GM21528 (cell line): Measurements from ENCODE around the gene FSTL3.

ENCODE experiments used
- ATAC-seq: cut with Tn5 transposase; IDR thresholded peaks from one replicate; pipeline ENCODE4 v1.9.1; 2021; ENCODE audit warnings: mild to moderate bottlenecking, moderate library complexity; ENCODE audit not compliant: unreplicated experiment, low FRiP score

FSTL3 gene

DNA sequence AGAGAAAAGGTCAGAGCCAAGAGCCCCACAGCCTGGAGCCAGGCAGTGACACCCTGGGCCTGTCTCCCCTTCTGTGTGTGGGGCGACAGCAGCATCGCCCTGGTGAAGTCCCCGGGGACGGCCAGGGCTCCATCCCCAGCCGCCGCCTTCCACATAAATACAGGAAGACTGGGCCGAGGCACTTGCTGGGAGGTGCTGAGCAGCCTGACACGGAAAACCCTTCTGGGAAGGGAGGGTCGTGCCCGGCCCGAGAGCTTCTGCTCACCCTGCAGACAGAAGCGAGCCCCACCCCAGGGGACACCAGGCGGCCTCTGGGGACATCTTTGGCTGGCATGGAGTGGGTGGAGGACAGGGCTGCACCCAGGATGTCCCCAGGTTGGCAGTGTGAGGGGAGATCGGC lies 31.4 kb upstream of the FSTL3 start:
- no peak for ATAC-seq

- no peak for ATAC-seq
Measured at GRCh38 chr19:645912-646778, 30.0 kb upstream of the FSTL3 start.

DNA sequence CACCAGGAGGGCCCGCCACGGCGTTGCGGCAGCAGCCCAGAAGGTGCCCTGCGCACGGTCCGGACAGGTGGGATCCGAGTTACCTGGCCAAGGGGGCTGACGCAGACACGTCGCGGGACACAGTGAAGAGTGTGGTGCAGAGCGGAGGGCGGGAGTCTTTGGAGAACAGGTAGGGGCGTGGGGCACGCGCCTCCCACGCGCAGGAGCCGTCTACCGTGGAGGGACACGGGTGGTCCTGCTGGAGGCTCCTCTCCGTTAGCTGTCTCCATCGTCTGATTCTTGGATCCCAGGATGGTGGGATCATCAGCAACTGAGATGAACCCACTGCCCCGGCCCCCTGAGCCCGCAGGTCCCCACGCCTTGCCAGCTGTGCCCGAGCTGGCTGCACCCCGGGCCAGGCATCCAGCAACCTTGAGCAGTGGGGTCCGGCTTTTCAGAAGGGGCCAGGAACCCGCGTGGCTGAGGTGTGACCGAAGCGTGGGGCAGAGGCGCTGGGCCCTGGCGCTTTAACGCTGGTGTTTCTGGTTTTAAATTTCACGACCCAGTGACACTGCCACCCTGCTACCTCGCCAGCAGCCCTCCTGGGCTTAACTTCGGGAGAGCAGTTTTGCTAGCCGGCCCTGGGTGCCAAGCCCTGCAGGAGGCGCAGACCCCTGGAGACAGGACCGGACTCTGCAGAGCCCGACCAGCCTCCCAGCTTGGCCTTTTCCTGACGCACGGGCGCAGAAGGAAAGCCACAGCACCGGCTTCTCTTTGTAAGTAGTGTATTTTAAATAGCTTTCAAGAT lies 29.2 kb upstream of the FSTL3 start:
- ATAC-seq, result no peak

- no peak for ATAC-seq
Measured at GRCh38 chr19:647566-648284, 28.5 kb upstream of the FSTL3 start.

DNA sequence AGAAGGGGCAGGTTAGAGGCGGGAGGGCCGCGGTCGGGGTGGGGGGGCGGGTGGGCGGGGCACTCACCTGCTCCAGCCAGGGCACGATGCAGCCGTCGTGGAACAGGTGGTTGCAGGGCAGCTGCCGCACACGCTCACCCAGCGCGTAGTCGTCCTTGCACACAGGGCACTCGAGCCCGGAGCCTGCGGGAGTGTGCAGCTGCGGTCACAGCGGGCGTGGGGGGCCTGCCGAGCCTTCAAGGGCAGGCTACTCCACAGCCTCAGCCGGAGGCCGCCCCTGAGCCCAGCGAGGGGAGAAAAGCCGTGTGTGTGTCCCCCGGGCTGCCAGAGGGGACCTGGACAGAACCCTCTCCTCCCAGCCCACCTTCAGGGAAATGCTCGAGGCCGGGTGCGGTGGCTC lies 27.9 kb upstream of the FSTL3 start:
- ATAC-seq, result no peak

- ATAC-seq, result no peak
Measured at GRCh38 chr19:648904-649801, 27.0 kb upstream of the FSTL3 start.

DNA sequence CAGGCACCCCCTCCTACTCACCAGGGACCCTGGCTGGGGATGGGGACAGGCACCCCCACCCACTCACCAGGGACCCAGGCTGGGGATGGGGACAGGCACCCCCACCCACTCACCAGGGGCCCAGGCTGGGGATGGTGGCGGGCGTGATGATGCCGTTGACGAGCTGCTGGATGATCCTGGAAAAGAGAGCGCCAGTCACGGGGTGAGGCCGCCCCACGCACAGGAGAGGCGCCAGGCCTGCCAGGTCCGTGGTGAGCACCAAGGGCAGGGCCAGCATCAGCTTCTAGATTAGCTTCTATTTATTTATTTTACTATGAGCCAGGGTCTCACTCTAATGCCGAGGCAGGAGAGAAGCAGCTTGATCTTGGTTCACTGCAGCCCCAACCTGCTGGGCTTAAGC lies 26.1 kb upstream of the FSTL3 start:
- ATAC-seq, result no peak

GRCh38 chr19:651114-651818 lies 24.9 kb upstream of the FSTL3 start:
- no peak for ATAC-seq

DNA sequence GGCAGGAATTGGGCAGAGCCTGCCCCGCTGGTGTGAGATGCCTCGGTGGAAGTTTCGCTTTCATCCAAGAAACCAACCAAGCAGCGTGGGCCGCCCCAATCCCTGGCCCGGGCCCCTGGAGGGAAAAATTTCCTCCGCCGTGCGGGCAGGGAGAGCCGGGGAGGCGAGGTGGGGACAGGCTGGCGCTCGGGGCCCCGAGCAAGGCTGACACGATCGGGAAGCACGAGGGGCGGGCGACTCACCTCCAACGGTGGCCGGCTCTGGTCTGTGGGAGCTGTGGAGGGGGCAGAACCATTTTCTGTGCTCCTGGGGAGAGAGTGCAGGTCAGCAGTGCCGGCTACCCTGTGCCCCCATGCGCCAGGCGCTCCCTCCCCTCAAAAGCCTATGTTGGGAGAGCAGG lies 24.2 kb upstream of the FSTL3 start:
- no peak for ATAC-seq

GRCh38 chr19:652467-653389 lies 23.5 kb upstream of the FSTL3 start:
- ATAC-seq, result no peak

GRCh38 chr19:653425-653824 lies 22.8 kb upstream of the FSTL3 start:
- ATAC-seq, result no peak

DNA sequence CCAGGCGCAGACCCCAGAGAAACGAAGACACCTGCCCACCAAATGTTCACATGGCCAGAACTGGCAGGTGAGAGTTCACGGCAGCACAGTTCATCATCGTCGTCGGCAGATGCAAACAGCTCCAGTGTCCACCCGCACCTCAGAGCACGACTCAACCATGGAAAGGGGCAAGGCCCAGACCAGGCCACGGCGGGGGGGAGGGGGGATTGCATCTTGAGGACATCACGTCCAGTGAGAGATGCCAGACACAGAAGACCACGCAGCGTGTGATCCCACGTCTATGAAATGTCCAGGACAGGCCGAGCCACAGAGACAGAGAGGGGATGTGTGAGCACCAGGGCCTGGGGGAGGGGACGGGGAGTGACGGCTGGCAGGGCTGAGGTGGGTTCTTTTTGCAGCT lies 20.5 kb upstream of the FSTL3 start:
- ATAC-seq, result no peak

GRCh38 chr19:656751-657559 lies 19.2 kb upstream of the FSTL3 start:
- ATAC-seq, result no peak

GRCh38 chr19:657611-658010 lies 18.6 kb upstream of the FSTL3 start:
- ATAC-seq, result no peak

GRCh38 chr19:658059-658839 lies 17.9 kb upstream of the FSTL3 start:
- ATAC-seq, result no peak

DNA sequence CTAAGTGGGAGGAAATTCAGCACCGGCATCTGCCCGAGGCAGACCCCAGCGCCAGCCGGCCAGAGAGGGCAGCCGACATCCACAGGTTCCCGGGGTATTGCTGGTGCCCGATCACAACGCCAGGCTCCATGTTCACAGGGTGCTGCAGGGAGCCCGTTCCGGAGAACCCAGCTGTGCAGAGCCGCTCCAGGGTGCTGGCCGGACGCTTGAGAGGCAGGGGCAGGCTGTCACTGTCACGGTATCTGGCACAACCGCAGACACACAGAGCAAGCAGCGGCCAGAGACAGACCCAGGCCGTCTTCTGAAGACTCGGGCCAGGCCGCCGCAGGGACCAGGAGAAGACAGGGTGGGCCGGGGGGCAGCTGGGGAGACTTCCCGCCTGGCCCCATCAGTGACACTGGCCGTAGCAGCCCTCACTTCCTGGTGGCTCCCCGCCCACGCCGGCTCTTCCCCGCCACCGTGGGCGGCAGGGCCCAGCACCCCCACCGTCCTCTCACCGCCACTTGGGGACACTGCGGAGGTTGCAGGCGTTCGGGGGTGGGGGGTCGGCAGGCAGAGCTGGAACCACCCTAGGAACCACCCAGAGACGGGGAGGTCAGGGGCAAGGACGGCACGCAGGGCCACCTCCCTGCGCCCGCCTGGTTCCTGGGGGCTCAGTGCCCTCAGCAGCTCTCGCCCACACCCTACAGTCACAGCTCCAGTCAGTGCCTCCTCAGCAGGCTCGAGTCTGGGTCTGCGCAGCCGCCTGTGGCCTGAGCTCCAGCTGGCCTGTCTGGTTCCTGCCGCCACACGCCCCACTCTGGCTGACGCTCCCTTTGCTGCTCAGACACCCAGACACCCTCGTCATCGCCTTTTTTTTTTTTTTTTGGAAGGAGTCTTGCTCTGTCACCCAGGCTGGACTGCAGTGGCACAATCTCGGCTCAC lies 17.0 kb upstream of the FSTL3 start:
- ATAC-seq, result no peak
